HepG2 (cell line): ENCODE results near the gene TOP3B. TPM values are rescaled to one million over a fixed set of nuclear protein-coding genes. Genes with fewer than 3 reads are reported as not detected.
A peak's percentile ranks its signal among the peaks of the same experiment; 100 is the strongest.

Experiments used
- CBX1 ChIP-seq: IDR thresholded peaks from one replicate; pipeline ENCODE4 v1.6.1; 2016; ENCODE audit warnings: antibody characterized with exemption, low read depth
- ETV6 ChIP-seq: sonication (generic); formaldehyde crosslinking; conservative IDR thresholded peaks from 2 replicates; pipeline ENCODE4 v1.4.0; 2020; ENCODE audit warnings: missing genetic modification reagents
- JDP2 ChIP-seq: sonication (generic); formaldehyde crosslinking; IDR thresholded peaks from 2 replicates; pipeline ENCODE4 v1.8.1; 2022; ENCODE audit warnings: missing genetic modification reagents, borderline replicate concordance
- KDM5A ChIP-seq: fragments of 200-600 bp; sonication (generic); IDR thresholded peaks from 2 replicates; pipeline ENCODE4 v1.7.0; 2018; ENCODE audit warnings: antibody characterized with exemption, mild to moderate bottlenecking, low read length, borderline replicate concordance
- MED8 ChIP-seq: sonication (generic); formaldehyde crosslinking; IDR thresholded peaks from 2 replicates; pipeline ENCODE4 v1.8.1; 2023; ENCODE audit warnings: mild to moderate bottlenecking, missing genetic modification reagents; ENCODE audit not compliant: insufficient replicate concordance
- NCOA5 ChIP-seq: sonication (generic); formaldehyde crosslinking; IDR thresholded peaks from 2 replicates; pipeline ENCODE4 v1.4.0; 2020; ENCODE audit warnings: missing genetic modification reagents
- NFKBIZ ChIP-seq: IDR thresholded peaks from 2 replicates; pipeline ENCODE4 v1.6.1; 2018; ENCODE audit warnings: missing genetic modification reagents, missing compliant biosample characterization
- NR2F6 ChIP-seq, 2 experiments: IDR thresholded peaks; 2 replicates each; pipeline ENCODE4 v1.6.1; 2016; ENCODE audit warnings: antibody characterized with exemption in 1 of 2, mild to moderate bottlenecking in 1 of 2
- POLR2AphosphoS2 ChIP-seq: IDR thresholded peaks from 2 replicates; pipeline ENCODE4 v1.6.1; 2011; ENCODE audit warnings: low read depth, low read length, improper control_type of control experiment
- RAD51 ChIP-seq: fragments of 450-650 bp; IDR thresholded peaks from 2 replicates; pipeline ENCODE4 v1.6.1; 2016; ENCODE audit warnings: borderline replicate concordance
- REPIN1 ChIP-seq: sonication (generic); formaldehyde crosslinking; IDR thresholded peaks from 2 replicates; pipeline ENCODE4 v1.8.0; 2022; ENCODE audit warnings: missing genetic modification reagents, low read depth, mild to moderate bottlenecking, borderline replicate concordance
- THYN1 ChIP-seq: sonication (generic); formaldehyde crosslinking; IDR thresholded peaks from 2 replicates; pipeline ENCODE4 v1.8.1; 2023; ENCODE audit warnings: low read depth, mild to moderate bottlenecking, moderate library complexity, missing genetic modification reagents, borderline replicate concordance
- U2AF1 ChIP-seq: fragments of 200-400 bp; formaldehyde crosslinking; optimal IDR thresholded peaks from 2 replicates; pipeline ENCODE3; 2017; ENCODE audit warnings: mild to moderate bottlenecking, low read depth, low read length
- ZC3H4 ChIP-seq: sonication (generic); formaldehyde crosslinking; IDR thresholded peaks from 2 replicates; pipeline ENCODE4 v1.4.0; 2020; ENCODE audit warnings: missing genetic modification reagents, borderline replicate concordance
- ZNF143 ChIP-seq: sonication (generic); formaldehyde crosslinking; IDR thresholded peaks from 2 replicates; pipeline ENCODE4 v1.4.0; 2020; ENCODE audit warnings: missing genetic modification reagents
- ZNF17 ChIP-seq: sonication (generic); formaldehyde crosslinking; IDR thresholded peaks from 2 replicates; pipeline ENCODE4 v1.5.0; 2020; ENCODE audit warnings: mild to moderate bottlenecking, missing genetic modification reagents
- ZNF33A ChIP-seq: sonication (generic); formaldehyde crosslinking; IDR thresholded peaks from 2 replicates; pipeline ENCODE4 v1.5.1; 2020; ENCODE audit warnings: missing genetic modification reagents, mild to moderate bottlenecking, moderate library complexity, borderline replicate concordance
- ZNF614 ChIP-seq: IDR thresholded peaks from 2 replicates; pipeline ENCODE4 v1.6.1; 2018; ENCODE audit warnings: missing biosample characterization, missing genetic modification reagents, inconsistent platforms, borderline replicate concordance
- ZNF615 ChIP-seq: sonication (generic); formaldehyde crosslinking; IDR thresholded peaks from 2 replicates; pipeline ENCODE4 v1.5.0; 2020; ENCODE audit warnings: mild to moderate bottlenecking, missing genetic modification reagents, borderline replicate concordance
- ZNF720 ChIP-seq: sonication (generic); formaldehyde crosslinking; IDR thresholded peaks from 2 replicates; pipeline ENCODE4 v1.4.0; 2020; ENCODE audit warnings: missing genetic modification reagents
- ZNF746 ChIP-seq: sonication (generic); formaldehyde crosslinking; IDR thresholded peaks from 2 replicates; pipeline ENCODE4 v1.8.0; 2022; ENCODE audit warnings: mild to moderate bottlenecking, missing genetic modification reagents
- ZNF749 ChIP-seq: sonication (generic); formaldehyde crosslinking; IDR thresholded peaks from 2 replicates; pipeline ENCODE4 v1.8.0; 2022; ENCODE audit warnings: mild to moderate bottlenecking, missing genetic modification reagents, moderate library complexity, borderline replicate concordance
- ZNF878 ChIP-seq: sonication (generic); formaldehyde crosslinking; IDR thresholded peaks from 2 replicates; pipeline ENCODE4 v1.8.1; 2023; ENCODE audit warnings: mild to moderate bottlenecking, missing genetic modification reagents, moderate library complexity
- polyA plus RNA-seq, 8 experiments: library from polyadenylated mRNA; depleted of rRNA in 3 of 8; stranded (reverse) in 7 of 8; unstranded in 1 of 8; fragments of >200 nt; fragmentation: Illumina TruSeq in 4 of 8; extraction: Trizol in 4 of 8; gene quantifications; 2 replicates each; pipeline versions ENCODE4 v1.2.1 to v1.2.3, GENCODE V29; 2011 to 2016; ENCODE audit warnings: low read depth in 4 of 8, missing spikeins in 1 of 8, mixed read lengths in 1 of 8; ENCODE audit not compliant: insufficient read depth in 1 of 8
- total RNA-seq, 5 experiments: library from RNA; depleted of rRNA; stranded (reverse); fragments of >200 nt; fragmentation: Illumina TruSeq; extraction: Trizol; gene quantifications; 2 replicates each; pipeline ENCODE4 v1.2.3, GENCODE V29; 2016; ENCODE audit warnings: low read depth in 1 of 5
- TF ChIP-seq, protein P1 (sequence below): sonication (generic); formaldehyde crosslinking; conservative IDR thresholded peaks from 2 replicates; pipeline ENCODE4 v1.4.0; 2020; ENCODE audit warnings: missing genetic modification reagents
- TF ChIP-seq, protein P2 (sequence below): sonication (generic); IDR thresholded peaks from 2 replicates; pipeline ENCODE4 v1.6.1; 2016; ENCODE audit warnings: low read depth, borderline replicate concordance
- TF ChIP-seq, protein P3 (sequence below): sonication (generic); formaldehyde crosslinking; IDR thresholded peaks from 2 replicates; pipeline ENCODE4 v1.8.0; 2022; ENCODE audit warnings: mild to moderate bottlenecking, missing genetic modification reagents, borderline replicate concordance
- TF ChIP-seq, protein P4 (sequence below): fragments of 450-650 bp; IDR thresholded peaks from 2 replicates; pipeline ENCODE4 v1.6.1; 2017

Gene TOP3B
- total and polyA plus RNA-seq, 2 of the 13 experiments (the other 11 are each of a cell fraction or from before 2014, with no cell fraction given), result 28.5 to 29.7 TPM

DNA sequence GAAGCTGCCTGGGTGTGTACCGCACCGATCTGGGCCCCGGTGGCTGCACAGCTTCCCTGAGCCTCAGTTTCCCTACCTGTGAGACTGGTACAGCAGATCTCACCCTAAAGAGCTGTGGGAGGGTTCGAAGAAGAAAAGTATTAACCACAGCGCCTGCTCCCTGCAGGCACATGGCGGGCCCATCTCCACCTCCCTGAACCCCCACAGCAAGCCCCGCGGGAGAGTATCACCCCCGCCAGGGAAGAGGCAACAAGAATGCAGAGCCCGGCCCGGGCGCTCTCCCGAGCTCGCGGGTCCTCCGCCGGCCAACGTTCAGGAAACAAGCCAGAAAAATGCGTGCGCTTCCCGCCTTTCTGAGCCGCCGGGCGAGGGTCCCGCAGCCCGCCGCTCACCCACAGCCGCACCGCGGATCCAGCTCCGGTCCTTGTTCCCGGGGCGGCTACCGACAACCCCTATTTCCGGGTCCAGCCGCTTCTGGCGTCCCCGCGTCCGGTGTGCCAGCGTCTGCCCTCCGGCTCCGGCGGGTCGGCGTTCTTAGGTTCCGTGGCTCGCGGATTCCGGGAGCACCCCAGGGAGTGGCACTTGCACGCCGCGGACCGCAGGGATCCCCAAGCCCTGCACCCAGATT lies at the start of gene TOP3B (continued):
- TF ChIP-seq ZNF749 (CRISPR knock-in tag) (peak; percentile 77), ZNF614 (CRISPR knock-in tag) (peak; percentile 96; the same call in 1 of the 2 replicates), KDM5A (peak; percentile 97), NCOA5 (CRISPR knock-in tag) (no peak), ZNF720 (CRISPR knock-in tag) (0 out of 2 replicates have a peak, but pooled peaks have one; percentile 57), NFKBIZ (CRISPR knock-in tag) (peak; percentile 87), MED8 (CRISPR knock-in tag) (peak; percentile 79), U2AF1 (peak; percentile 97), NR2F6 (IDR thresholded peaks at IDR 0.05) (no peak), NR2F6 (CRISPR knock-in tag; IDR thresholded peaks at IDR 0.05) (peak; percentile 67), ZNF143 (CRISPR knock-in tag) (peak; percentile 80), ZNF746 (CRISPR knock-in tag) (0 out of 2 replicates have a peak, but pooled peaks have one; percentile 24), THYN1 (CRISPR knock-in tag) (no peak), ZC3H4 (CRISPR knock-in tag) (no peak), ZNF615 (CRISPR knock-in tag) (no peak), CBX1 (peak; percentile 92), ZNF17 (CRISPR knock-in tag) (no peak), POLR2AphosphoS2 (no peak), RAD51 (no peak), JDP2 (CRISPR knock-in tag) (no peak), ZNF878 (CRISPR knock-in tag) (no peak), REPIN1 (CRISPR knock-in tag) (peak; percentile 75; the same call in 1 of the 2 replicates), ZNF33A (no peak; the same call in 1 of the 2 replicates), ETV6 (CRISPR knock-in tag) (peak; percentile 98)
- TF ChIP-seq, protein P1, sequence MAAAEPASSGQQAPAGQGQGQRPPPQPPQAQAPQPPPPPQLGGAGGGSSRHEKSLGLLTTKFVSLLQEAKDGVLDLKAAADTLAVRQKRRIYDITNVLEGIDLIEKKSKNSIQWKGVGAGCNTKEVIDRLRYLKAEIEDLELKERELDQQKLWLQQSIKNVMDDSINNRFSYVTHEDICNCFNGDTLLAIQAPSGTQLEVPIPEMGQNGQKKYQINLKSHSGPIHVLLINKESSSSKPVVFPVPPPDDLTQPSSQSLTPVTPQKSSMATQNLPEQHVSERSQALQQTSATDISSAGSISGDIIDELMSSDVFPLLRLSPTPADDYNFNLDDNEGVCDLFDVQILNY (CRISPR knock-in tag), result peak; percentile 79
- TF ChIP-seq, protein P2, sequence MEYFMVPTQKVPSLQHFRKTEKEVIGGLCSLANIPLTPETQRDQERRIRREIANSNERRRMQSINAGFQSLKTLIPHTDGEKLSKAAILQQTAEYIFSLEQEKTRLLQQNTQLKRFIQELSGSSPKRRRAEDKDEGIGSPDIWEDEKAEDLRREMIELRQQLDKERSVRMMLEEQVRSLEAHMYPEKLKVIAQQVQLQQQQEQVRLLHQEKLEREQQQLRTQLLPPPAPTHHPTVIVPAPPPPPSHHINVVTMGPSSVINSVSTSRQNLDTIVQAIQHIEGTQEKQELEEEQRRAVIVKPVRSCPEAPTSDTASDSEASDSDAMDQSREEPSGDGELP, result peak; percentile 45; the same call in 1 of the 2 replicates
- TF ChIP-seq, protein P3, sequence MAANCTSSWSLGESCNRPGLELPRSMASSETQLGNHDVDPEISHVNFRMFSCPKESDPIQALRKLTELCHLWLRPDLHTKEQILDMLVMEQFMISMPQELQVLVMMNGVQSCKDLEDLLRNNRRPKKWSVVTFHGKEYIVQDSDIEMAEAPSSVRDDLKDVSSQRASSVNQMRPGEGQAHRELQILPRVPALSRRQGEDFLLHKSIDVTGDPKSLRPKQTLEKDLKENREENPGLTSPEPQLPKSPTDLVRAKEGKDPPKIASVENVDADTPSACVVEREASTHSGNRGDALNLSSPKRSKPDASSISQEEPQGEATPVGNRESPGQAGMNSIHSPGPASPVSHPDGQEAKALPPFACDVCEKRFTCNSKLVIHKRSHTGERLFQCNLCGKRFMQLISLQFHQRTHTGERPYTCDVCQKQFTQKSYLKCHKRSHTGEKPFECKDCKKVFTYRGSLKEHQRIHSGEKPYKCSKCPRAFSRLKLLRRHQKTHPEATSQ (CRISPR knock-in tag), result peak; percentile 77; the same call in 1 of the 2 replicates
- TF ChIP-seq, protein P4, sequence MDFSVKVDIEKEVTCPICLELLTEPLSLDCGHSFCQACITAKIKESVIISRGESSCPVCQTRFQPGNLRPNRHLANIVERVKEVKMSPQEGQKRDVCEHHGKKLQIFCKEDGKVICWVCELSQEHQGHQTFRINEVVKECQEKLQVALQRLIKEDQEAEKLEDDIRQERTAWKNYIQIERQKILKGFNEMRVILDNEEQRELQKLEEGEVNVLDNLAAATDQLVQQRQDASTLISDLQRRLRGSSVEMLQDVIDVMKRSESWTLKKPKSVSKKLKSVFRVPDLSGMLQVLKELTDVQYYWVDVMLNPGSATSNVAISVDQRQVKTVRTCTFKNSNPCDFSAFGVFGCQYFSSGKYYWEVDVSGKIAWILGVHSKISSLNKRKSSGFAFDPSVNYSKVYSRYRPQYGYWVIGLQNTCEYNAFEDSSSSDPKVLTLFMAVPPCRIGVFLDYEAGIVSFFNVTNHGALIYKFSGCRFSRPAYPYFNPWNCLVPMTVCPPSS, result no peak
